ENCODE data around the gene USP26. TPM values are rescaled to one million over a fixed set of nuclear protein-coding genes. Genes with fewer than 3 reads are reported as not detected.

Gene USP26
- total RNA-seq, 1 experiment from 2014 or later: not detected

GRCh38 chrX:133007458-133007857, 89.5 kb downstream of the USP26 start:
- CTCF ChIA-PET: no interaction called here
- ATAC-seq: no peak
- H3K9me3 ChIP-seq (ENCODE audit: control insufficient read depth, insufficient read depth, low read depth, low read length): no peaks in the 10 kb centered on the region
- DNase-seq (ENCODE audit: low read depth, low spot score): no peak
- in situ Hi-C loops (cut with HindIII; ENCODE audit: low pct_unique_long_range_greater_than_20kb, low sequenced_read_pairs): no loop called here
- intact Hi-C loops (cut with micrococcal nuclease; ENCODE audit: unreplicated experiment): no loop called here
- H3K36me3 ChIP-seq (ENCODE audit: control insufficient read depth, insufficient read depth, low read length): no peaks in the 10 kb centered on the region
- H3K27ac ChIP-seq (ENCODE audit: low read length): no peak overlapping the region
- BruUV-seq (replicated peaks): no TSS peak
- H3K4me1 ChIP-seq (ENCODE audit: control insufficient read depth, insufficient read depth, low read length): no peaks in the 10 kb centered on the region
- POLR2A ChIA-PET: no interaction called here
- no peak overlapping the region for H3K4me3 ChIP-seq (ENCODE audit: low read depth in 2 of 2, low read length in 2 of 2)
- no peaks in the 10 kb centered on the region for H3K27me3 ChIP-seq (ENCODE audit: control insufficient read depth, insufficient read depth, low read length)
- TF ChIP-seq REST (IDR thresholded peaks at IDR 0.05; ENCODE audit: insufficient read depth in 1 of 2, low read depth in 2 of 2, low read length in 1 of 2) (no peak), CTCF (IDR thresholded peaks at IDR 0.05) (no peak), SIN3A (IDR thresholded peaks at IDR 0.05; ENCODE audit: borderline replicate concordance, insufficient read depth, low read depth, low read length) (no peak), TCF7L2 (IDR thresholded peaks at IDR 0.05; ENCODE audit: low read depth, low read length) (no peak), POLR2AphosphoS5 (IDR thresholded peaks at IDR 0.05; ENCODE audit: low read depth, low read length) (no peak)

- Histone ChIP-seq H3K36me3 (ENCODE audit: control insufficient read depth, insufficient read depth, low read length) (no peaks in the 10 kb centered on the region), H3K27ac (ENCODE audit: low read length) (no peak overlapping the region), H3K9me3 (ENCODE audit: control insufficient read depth, insufficient read depth, low read depth, low read length) (no peaks in the 10 kb centered on the region), H3K4me3 (ENCODE audit: low read depth in 2 of 2, low read length in 2 of 2) (no peak overlapping the region), H3K4me1 (ENCODE audit: control insufficient read depth, insufficient read depth, low read length) (no peaks in the 10 kb centered on the region), H3K27me3 (ENCODE audit: control insufficient read depth, insufficient read depth, low read length) (no peaks in the 10 kb centered on the region)
- DNase-seq (ENCODE audit: low read depth, low spot score) (no peak), ATAC-seq (no peak)
- intact Hi-C loops (cut with micrococcal nuclease; ENCODE audit: unreplicated experiment) (no loop called here), in situ Hi-C loops (cut with HindIII; ENCODE audit: low pct_unique_long_range_greater_than_20kb, low sequenced_read_pairs) (no loop called here)
- TF ChIP-seq TCF7L2 (IDR thresholded peaks at IDR 0.05; ENCODE audit: low read depth, low read length) (no peak), CTCF (IDR thresholded peaks at IDR 0.05) (no peak), SIN3A (IDR thresholded peaks at IDR 0.05; ENCODE audit: borderline replicate concordance, insufficient read depth, low read depth, low read length) (no peak), REST (IDR thresholded peaks at IDR 0.05; ENCODE audit: insufficient read depth in 1 of 2, low read depth in 2 of 2, low read length in 1 of 2) (no peak), POLR2AphosphoS5 (IDR thresholded peaks at IDR 0.05; ENCODE audit: low read depth, low read length) (no peak)
- no TSS peak for BruUV-seq (replicated peaks)
- POLR2A ChIA-PET: no interaction called here
- CTCF ChIA-PET: no interaction called here
Measured at GRCh38 chrX:133005616-133006015, 91.3 kb downstream of the USP26 start.
